ENCODE data around the gene RASAL2. TPM values are rescaled to one million over a fixed set of nuclear protein-coding genes. Genes with fewer than 3 reads are reported as not detected.

RASAL2 gene
- total RNA-seq, 3 donors from 2014 or later: 28.5 to 41.0 (median 40.5) TPM

DNA sequence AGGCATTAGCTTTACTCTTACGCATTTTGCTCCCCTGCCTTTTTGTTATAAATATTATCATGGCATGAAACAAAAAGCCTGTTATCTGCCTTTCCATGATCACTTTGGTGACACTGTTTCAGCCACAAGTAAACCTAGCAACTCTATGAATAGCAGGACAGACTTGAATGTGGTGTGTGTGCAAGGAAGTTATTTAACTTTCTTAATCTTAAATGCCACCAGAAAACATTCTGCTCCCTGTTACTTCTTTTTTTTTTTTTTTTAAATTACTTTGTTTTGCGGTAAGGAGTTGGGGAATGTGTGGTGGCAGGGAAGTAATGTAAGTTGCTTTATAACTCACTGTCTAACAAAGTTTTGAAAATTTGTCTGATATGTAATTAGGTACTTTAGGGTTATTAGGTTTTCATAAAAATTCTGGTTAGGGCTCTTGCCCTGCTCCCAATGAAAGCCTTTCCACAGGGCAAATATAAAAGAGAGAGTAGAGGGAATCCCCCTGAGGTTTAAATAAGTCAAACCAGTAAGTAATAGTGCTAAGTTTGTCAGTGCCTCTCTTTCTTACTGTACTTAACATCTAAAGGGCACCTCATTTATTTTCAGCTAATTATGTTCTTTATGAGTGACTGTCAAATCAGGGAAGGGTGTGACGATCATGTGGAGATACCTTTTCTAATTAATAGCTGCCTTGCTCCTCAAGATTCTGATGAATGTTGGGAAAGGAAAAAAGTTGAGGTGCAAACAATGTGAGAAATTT lies 39.5 kb downstream of the RASAL2 start:
- TF ChIP-seq, protein P1, sequence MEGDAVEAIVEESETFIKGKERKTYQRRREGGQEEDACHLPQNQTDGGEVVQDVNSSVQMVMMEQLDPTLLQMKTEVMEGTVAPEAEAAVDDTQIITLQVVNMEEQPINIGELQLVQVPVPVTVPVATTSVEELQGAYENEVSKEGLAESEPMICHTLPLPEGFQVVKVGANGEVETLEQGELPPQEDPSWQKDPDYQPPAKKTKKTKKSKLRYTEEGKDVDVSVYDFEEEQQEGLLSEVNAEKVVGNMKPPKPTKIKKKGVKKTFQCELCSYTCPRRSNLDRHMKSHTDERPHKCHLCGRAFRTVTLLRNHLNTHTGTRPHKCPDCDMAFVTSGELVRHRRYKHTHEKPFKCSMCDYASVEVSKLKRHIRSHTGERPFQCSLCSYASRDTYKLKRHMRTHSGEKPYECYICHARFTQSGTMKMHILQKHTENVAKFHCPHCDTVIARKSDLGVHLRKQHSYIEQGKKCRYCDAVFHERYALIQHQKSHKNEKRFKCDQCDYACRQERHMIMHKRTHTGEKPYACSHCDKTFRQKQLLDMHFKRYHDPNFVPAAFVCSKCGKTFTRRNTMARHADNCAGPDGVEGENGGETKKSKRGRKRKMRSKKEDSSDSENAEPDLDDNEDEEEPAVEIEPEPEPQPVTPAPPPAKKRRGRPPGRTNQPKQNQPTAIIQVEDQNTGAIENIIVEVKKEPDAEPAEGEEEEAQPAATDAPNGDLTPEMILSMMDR (IDR thresholded peaks at IDR 0.05): no peak
- TF ChIP-seq POLR2A (IDR thresholded peaks at IDR 0.05): no peak
- no peak for TF ChIP-seq POLR2AphosphoS5 (IDR thresholded peaks at IDR 0.05)
- Histone ChIP-seq H3K27me3 (no peaks in the 10 kb centered on the region), H3K4me3 (no peak overlapping the region), H3K4me1 (no peaks in the 10 kb centered on the region), H3K36me3 (no peaks in the 10 kb centered on the region), H3K9me3 (no peaks in the 10 kb centered on the region), H3K27ac (no peak overlapping the region)
- intact Hi-C loops (cut with DNase I; ENCODE audit: low total_unique reads): no loop called here
- DNase-seq (ENCODE audit: low spot score in 2 of 2): no peak

DNA sequence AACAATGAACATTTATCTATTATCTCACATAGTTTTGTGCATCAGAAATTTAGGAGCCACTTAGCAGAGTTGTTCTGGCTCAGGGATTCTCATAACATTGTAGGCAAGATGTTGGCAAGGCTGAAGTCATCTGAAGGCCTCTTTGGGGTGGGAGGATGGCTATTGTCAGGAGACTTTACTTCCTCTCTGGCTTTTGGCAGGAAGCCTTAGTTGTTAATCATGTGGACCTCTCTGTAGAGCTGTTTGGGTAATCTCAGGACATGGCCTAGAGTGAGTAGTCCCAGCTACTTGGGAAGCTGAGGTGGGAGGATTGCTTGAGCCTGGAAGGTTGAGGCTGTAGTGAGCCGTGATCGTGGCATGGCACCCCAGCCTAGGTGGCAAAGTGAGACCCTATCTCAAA lies 40.2 kb downstream of the RASAL2 start:
- no peaks in the 10 kb centered on the region for H3K36me3 ChIP-seq
- intact Hi-C loops (cut with DNase I; ENCODE audit: low total_unique reads): no loop called here
- no peaks in the 10 kb centered on the region for H3K4me1 ChIP-seq
- TF ChIP-seq, protein P1 (IDR thresholded peaks at IDR 0.05): no peak
- no peak for TF ChIP-seq POLR2A (IDR thresholded peaks at IDR 0.05)
- TF ChIP-seq POLR2AphosphoS5 (IDR thresholded peaks at IDR 0.05): no peak
- no peak overlapping the region for H3K4me3 ChIP-seq
- H3K27me3 ChIP-seq: no peaks in the 10 kb centered on the region
- H3K27ac ChIP-seq: no peak overlapping the region
- DNase-seq (ENCODE audit: low spot score in 2 of 2): no peak
- H3K9me3 ChIP-seq: no peaks in the 10 kb centered on the region

DNA sequence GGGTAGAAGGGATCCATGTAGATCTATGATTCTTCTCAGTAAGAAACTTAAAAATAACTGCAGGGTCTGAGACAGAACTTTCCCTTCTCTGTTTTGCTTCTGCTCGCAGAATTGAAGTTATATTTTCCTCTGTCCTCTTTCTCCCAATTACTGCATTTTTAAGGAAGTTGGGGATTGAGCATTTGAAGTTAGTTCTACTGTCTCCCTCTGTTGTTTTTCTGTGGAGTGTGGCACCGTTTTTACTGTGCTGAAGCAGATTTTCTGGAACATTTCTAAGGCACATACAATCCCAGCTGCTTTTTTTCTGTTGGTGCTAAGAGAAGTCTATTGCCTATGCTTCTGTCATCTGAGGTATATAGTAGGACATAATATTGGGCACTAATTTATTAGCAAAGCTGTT lies 43.3 kb downstream of the RASAL2 start:
- H3K4me1 ChIP-seq: no peaks in the 10 kb centered on the region
- TF ChIP-seq, protein P1 (IDR thresholded peaks at IDR 0.05): no peak
- no peak for TF ChIP-seq POLR2AphosphoS5 (IDR thresholded peaks at IDR 0.05)
- TF ChIP-seq POLR2A (IDR thresholded peaks at IDR 0.05): no peak
- no peak for DNase-seq (ENCODE audit: low spot score in 2 of 2)
- H3K27ac ChIP-seq: no peak overlapping the region
- intact Hi-C loops (cut with DNase I; ENCODE audit: low total_unique reads): no loop called here
- H3K36me3 ChIP-seq: no peaks in the 10 kb centered on the region
- H3K27me3 ChIP-seq: no peaks in the 10 kb centered on the region
- H3K9me3 ChIP-seq: no peaks in the 10 kb centered on the region
- H3K4me3 ChIP-seq: no peak overlapping the region

DNA sequence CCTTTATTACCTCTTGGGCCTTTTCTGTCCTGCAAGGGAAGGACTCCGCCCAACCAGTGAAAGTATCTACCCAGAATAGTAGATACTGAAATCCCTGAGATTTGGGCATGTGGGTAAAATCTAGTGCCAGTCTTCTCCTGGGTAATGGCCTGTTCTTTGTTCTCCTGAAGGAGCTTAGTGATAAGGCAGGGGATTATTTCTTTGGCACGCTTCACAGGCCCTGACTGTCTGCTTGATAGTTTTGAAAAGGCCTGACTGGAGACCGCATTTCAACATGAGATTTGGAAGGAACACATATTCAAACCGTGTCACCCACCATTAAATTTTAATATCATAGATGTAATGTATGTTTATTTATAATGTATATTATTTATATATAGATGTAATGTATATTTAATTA lies 48.9 kb downstream of the RASAL2 start:
- H3K27ac ChIP-seq: no peak overlapping the region
- H3K4me3 ChIP-seq: no peak overlapping the region
- no peak for TF ChIP-seq POLR2A (IDR thresholded peaks at IDR 0.05)
- TF ChIP-seq POLR2AphosphoS5 (IDR thresholded peaks at IDR 0.05): no peak
- TF ChIP-seq, protein P1 (IDR thresholded peaks at IDR 0.05): no peak
- H3K4me1 ChIP-seq: no peaks in the 10 kb centered on the region
- H3K9me3 ChIP-seq: no peaks in the 10 kb centered on the region
- H3K36me3 ChIP-seq: no peaks in the 10 kb centered on the region
- no peaks in the 10 kb centered on the region for H3K27me3 ChIP-seq
- intact Hi-C loops (cut with DNase I; ENCODE audit: low total_unique reads): no loop called here
- DNase-seq (ENCODE audit: low spot score in 2 of 2): no peak

DNA sequence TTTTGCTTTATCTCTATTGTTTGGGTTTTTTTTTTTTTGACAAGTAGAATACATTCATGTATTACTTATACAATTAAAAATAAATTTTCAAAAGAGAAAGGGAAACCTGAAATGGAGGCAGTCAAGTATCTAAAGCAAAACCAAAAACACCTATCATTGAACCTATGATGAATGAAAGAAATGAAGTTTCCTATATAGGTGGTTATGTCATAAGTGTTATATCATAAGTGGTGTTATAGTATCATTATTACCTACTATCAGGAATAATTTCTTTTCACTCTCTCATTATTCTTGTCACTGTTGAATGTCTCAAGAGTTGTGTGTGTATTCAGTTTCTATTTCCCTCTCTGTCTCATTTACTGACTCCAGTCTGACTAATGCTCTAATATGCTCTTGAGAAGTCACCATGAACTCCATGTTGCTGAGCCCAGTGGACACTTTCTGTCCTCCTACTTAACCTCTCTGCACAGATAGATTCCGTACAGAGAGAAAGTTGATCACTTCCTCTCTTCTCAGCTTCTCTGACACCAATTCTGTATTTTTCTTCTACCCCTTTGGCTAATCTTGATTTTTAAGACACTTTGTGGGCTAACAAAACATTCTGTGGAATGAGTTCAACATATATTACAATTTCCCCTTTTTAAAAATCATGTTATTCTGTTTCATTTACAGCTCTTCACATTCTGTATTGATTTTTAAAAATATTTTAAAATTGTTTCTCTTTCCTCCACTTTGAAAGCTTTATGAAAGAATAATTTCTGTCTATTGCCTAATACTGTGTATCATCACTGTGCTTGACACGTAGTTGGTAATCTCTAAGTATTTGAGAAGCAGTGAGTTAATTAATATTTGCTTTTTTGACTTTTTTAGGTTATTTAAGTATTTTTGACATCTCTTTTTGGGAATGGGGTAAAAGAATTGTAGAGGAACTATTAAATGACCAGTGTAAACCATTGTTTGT lies 50.1 kb downstream of the RASAL2 start:
- no peak for TF ChIP-seq POLR2AphosphoS5 (IDR thresholded peaks at IDR 0.05)
- TF ChIP-seq, protein P1 (IDR thresholded peaks at IDR 0.05): no peak
- no peak for TF ChIP-seq POLR2A (IDR thresholded peaks at IDR 0.05)
- Histone ChIP-seq H3K9me3 (no peaks in the 10 kb centered on the region), H3K27ac (no peak overlapping the region), H3K36me3 (no peaks in the 10 kb centered on the region), H3K4me1 (peaks cover 0 to under 1% of the 10 kb centered on the region in 2 donors), H3K27me3 (no peaks in the 10 kb centered on the region), H3K4me3 (no peak overlapping the region)
- no peak for DNase-seq (ENCODE audit: low spot score in 2 of 2)
- intact Hi-C loops (cut with DNase I; ENCODE audit: low total_unique reads): no loop called here
